Measurements from ENCODE around the gene TRAK2.
"Not testable (repeated sequence)": the region's sequence is repeated elsewhere in the genome, so short reads cannot be mapped to it uniquely, and the experiment has no call there.

The TRAK2 gene

GRCh38 chr2:201415149-201415548, 36.1 kb downstream of the TRAK2 start:
- no peak for DNase-seq (ENCODE audit: low read depth)

- DNase-seq (ENCODE audit: low read depth): no peak
Measured at GRCh38 chr2:201414099-201415023, 36.9 kb downstream of the TRAK2 start.

- DNase-seq (ENCODE audit: low read depth): no peak
Measured at GRCh38 chr2:201413552-201413951, 37.7 kb downstream of the TRAK2 start.

GRCh38 chr2:201413143-201413542, 38.1 kb downstream of the TRAK2 start:
- no peak for DNase-seq (ENCODE audit: low read depth)

- DNase-seq (ENCODE audit: low read depth): peak; percentile 63
Measured at GRCh38 chr2:201411421-201411820, 39.8 kb downstream of the TRAK2 start.

- DNase-seq (ENCODE audit: low read depth): no peak
Measured at GRCh38 chr2:201408931-201409330, 42.3 kb downstream of the TRAK2 start.

GRCh38 chr2:201407265-201407664, 44.0 kb downstream of the TRAK2 start:
- no peak for DNase-seq (ENCODE audit: low read depth)

- peak; percentile 63 for DNase-seq (ENCODE audit: low read depth)
Measured at GRCh38 chr2:201406077-201406662, 45.1 kb downstream of the TRAK2 start.

- no peak for DNase-seq (ENCODE audit: low read depth)
Measured at GRCh38 chr2:201404699-201405280, 46.5 kb downstream of the TRAK2 start.

GRCh38 chr2:201403880-201404279, 47.4 kb downstream of the TRAK2 start:
- DNase-seq (ENCODE audit: low read depth): no peak

- no peak for DNase-seq (ENCODE audit: low read depth)
Measured at GRCh38 chr2:201402651-201403562, 48.4 kb downstream of the TRAK2 start.

- DNase-seq (ENCODE audit: low read depth): no peak
Measured at GRCh38 chr2:201401815-201402214, 49.4 kb downstream of the TRAK2 start.

GRCh38 chr2:201396595-201396994, 54.7 kb downstream of the TRAK2 start:
- no peak for DNase-seq (ENCODE audit: low read depth)

GRCh38 chr2:201383136-201383535, 68.1 kb downstream of the TRAK2 start:
- no peak for DNase-seq (ENCODE audit: low read depth)

- no peak for DNase-seq (ENCODE audit: low read depth)
Measured at GRCh38 chr2:201378496-201379397, 72.5 kb downstream of the TRAK2 start.

GRCh38 chr2:201377218-201377617, 74.0 kb downstream of the TRAK2 start:
- no peak for DNase-seq (ENCODE audit: low read depth)

- no peak for DNase-seq (ENCODE audit: low read depth)
Measured at GRCh38 chr2:201369775-201370174, 81.5 kb downstream of the TRAK2 start.

GRCh38 chr2:201369318-201369717, 81.9 kb downstream of the TRAK2 start:
- not testable (repeated sequence) for DNase-seq (ENCODE audit: low read depth)

GRCh38 chr2:201366146-201366545, 85.1 kb downstream of the TRAK2 start:
- DNase-seq (ENCODE audit: low read depth): no peak

GRCh38 chr2:201363857-201364560, 87.2 kb downstream of the TRAK2 start:
- DNase-seq (ENCODE audit: low read depth): peak; percentile 15
